ENCODE results near the gene SMYD3.

GRCh38 chr1:246459221-246459620, 47.9 kb downstream of the SMYD3 start:
- TF ChIP-seq CTCF (conservative IDR thresholded peaks at IDR 0.05; ENCODE audit: low read length), result no peak
- TF ChIP-seq EZH2phosphoT487 (IDR thresholded peaks at IDR 0.05; ENCODE audit: borderline replicate concordance), result no peak

Measured in Loucy (cell line).